A549 treated with GW870086 at 1 μM for 4 hours (cell line): ENCODE measurements around the gene ZSWIM3. TPM values are rescaled to one million over a fixed set of nuclear protein-coding genes. Genes with fewer than 3 reads are reported as not detected.

Source experiments
- total RNA-seq: library from RNA; stranded (reverse); fragments of 200-300 nt; extraction: Qiagen RNA extraction; gene quantifications from 5 replicates; pipeline ENCODE4 v1.2.3, GENCODE V29; 2022; ENCODE audit warnings: low read depth

The ZSWIM3 gene
- 1.3 to 1.7 TPM (median 1.5 TPM) in 5 replicates for total RNA-seq

GRCh38 chr20:45857114-45857881 is at the start of gene ZSWIM3, which contains the start of gene ACOT8:
Gene ZSWIM3 (plus strand): TSS chr20:45857614. CDS start chr20:45857826, 212 bp downstream.
Gene ACOT8 (minus strand): TSS chr20:45857392. CDS start chr20:45857315, 77 bp downstream.

GRCh38 chr20:45812157-45813005 is 45.0 kb upstream of the ZSWIM3 start, which contains the start of gene UBE2C:
Gene UBE2C (plus strand): TSS chr20:45812644. CDS start chr20:45812696, 52 bp downstream.

GRCh38 chr20:45827030-45827652 is 30.3 kb upstream of the ZSWIM3 start, which contains the start of gene TNNC2:
Gene TNNC2 (minus strand): TSS chr20:45827312. CDS start chr20:45827248, 64 bp downstream.

GRCh38 chr20:45833030-45833882 is 24.2 kb upstream of the ZSWIM3 start, which contains the start of gene SNX21:
Gene SNX21 (plus strand): TSS chr20:45833799. CDS start chr20:45833920, 121 bp downstream.

GRCh38 chr20:45880988-45881788 is 23.8 kb downstream of the ZSWIM3 start, which contains the start of gene ZSWIM1:
Gene ZSWIM1 (plus strand): TSS chr20:45881227. CDS start chr20:45882593, 1,366 bp downstream.

GRCh38 chr20:45887346-45887715 is 29.9 kb downstream of the ZSWIM3 start, which contains the start of gene SPATA25:
Gene SPATA25 (minus strand): TSS chr20:45887622. CDS start chr20:45887590, 32 bp downstream.

GRCh38 chr20:45890985-45891983 is 33.9 kb downstream of the ZSWIM3 start, which contains the start of the genes CTSA and NEURL2:
Gene CTSA (plus strand): TSS chr20:45891335. CDS start chr20:45891569, 234 bp downstream.
Gene NEURL2 (minus strand): TSS chr20:45891208. CDS start chr20:45890991, 217 bp downstream.

GRCh38 chr20:45911486-45912343 is 54.3 kb downstream of the ZSWIM3 start, which contains the start of gene PLTP:
Gene PLTP (minus strand): TSS chr20:45912155. CDS start chr20:45911452, 703 bp downstream.

Other genes with a start within 250 kb of the ZSWIM3 start
- gene WFDC10A, start 227.9 kb upstream of the ZSWIM3 start, total RNA-seq, result not detected in 5 replicates
- gene WFDC9, start 226.3 kb upstream of the ZSWIM3 start, total RNA-seq, result not detected in 5 replicates
- gene WFDC11, start 187.4 kb upstream of the ZSWIM3 start, total RNA-seq, result not detected in 5 replicates
- gene WFDC13, start 155.6 kb upstream of the ZSWIM3 start, total RNA-seq, result not detected in 5 replicates
- gene WFDC10B, start 152.6 kb upstream of the ZSWIM3 start, total RNA-seq, result not detected in 5 replicates
- gene SPINT4, start 135.3 kb upstream of the ZSWIM3 start, total RNA-seq, result not detected in 5 replicates
- 0.41 to 0.44 TPM in 2 of 5 replicates, not detected in the others for gene WFDC3, start 65.7 kb upstream of the ZSWIM3 start, total RNA-seq
- 32.4 to 37.0 TPM (median 36.3 TPM) in 5 replicates for gene DNTTIP1, start 65.7 kb upstream of the ZSWIM3 start, total RNA-seq
- gene UBE2C, start 45.0 kb upstream of the ZSWIM3 start, total RNA-seq, result 225 to 255 TPM (median 251 TPM) in 5 replicates
- gene TNNC2, start 30.3 kb upstream of the ZSWIM3 start, total RNA-seq, result 0.28 TPM in 2 of 5 replicates, not detected in the others
- gene SNX21, start 23.8 kb upstream of the ZSWIM3 start, total RNA-seq, result 8.9 to 11.5 TPM (median 10.1 TPM) in 5 replicates
- gene ACOT8, start 222 bp upstream of the ZSWIM3 start, total RNA-seq, result 17.5 to 19.4 TPM (median 18.7 TPM) in 5 replicates
- gene ZSWIM1, start 23.6 kb downstream of the ZSWIM3 start, total RNA-seq, result 4.8 to 6.4 TPM (median 5.8 TPM) in 5 replicates
- gene SPATA25, start 30.0 kb downstream of the ZSWIM3 start, total RNA-seq, result 0.56 to 0.74 TPM (median 0.69 TPM) in 5 replicates
- gene NEURL2, start 33.6 kb downstream of the ZSWIM3 start, total RNA-seq, result 0.99 to 1.3 TPM (median 1.1 TPM) in 5 replicates
- 93.0 to 122 TPM (median 112 TPM) in 5 replicates for gene CTSA, start 33.7 kb downstream of the ZSWIM3 start, total RNA-seq
- 1.5 to 2.2 TPM (median 1.6 TPM) in 5 replicates for gene PLTP, start 54.5 kb downstream of the ZSWIM3 start, total RNA-seq
- gene PCIF1, start 77.1 kb downstream of the ZSWIM3 start, total RNA-seq, result 28.9 to 34.6 TPM (median 34.0 TPM) in 5 replicates
- 6.9 to 9.6 TPM (median 8.9 TPM) in 5 replicates for gene ZNF335, start 114.6 kb downstream of the ZSWIM3 start, total RNA-seq
- 0.25 to 0.61 TPM (median 0.46 TPM) in 5 replicates for gene MMP9, start 151.3 kb downstream of the ZSWIM3 start, total RNA-seq
- gene SLC12A5, start 171.6 kb downstream of the ZSWIM3 start, total RNA-seq, result 11.7 to 15.2 TPM (median 15.1 TPM) in 5 replicates
- 20.4 to 23.8 TPM (median 20.7 TPM) in 5 replicates for gene NCOA5, start 232.3 kb downstream of the ZSWIM3 start, total RNA-seq